GM21723 (cell line): ENCODE measurements around the gene SHISA8.
"Not testable (repeated sequence)": the region's sequence is repeated elsewhere in the genome, so short reads cannot be mapped to it uniquely, and the experiment has no call there.

Source experiments
- ATAC-seq: cut with Tn5 transposase; IDR thresholded peaks from one replicate; pipeline ENCODE4 v1.9.1; 2021; ENCODE audit warnings: mild to moderate bottlenecking, moderate library complexity; ENCODE audit not compliant: unreplicated experiment

Gene SHISA8

DNA sequence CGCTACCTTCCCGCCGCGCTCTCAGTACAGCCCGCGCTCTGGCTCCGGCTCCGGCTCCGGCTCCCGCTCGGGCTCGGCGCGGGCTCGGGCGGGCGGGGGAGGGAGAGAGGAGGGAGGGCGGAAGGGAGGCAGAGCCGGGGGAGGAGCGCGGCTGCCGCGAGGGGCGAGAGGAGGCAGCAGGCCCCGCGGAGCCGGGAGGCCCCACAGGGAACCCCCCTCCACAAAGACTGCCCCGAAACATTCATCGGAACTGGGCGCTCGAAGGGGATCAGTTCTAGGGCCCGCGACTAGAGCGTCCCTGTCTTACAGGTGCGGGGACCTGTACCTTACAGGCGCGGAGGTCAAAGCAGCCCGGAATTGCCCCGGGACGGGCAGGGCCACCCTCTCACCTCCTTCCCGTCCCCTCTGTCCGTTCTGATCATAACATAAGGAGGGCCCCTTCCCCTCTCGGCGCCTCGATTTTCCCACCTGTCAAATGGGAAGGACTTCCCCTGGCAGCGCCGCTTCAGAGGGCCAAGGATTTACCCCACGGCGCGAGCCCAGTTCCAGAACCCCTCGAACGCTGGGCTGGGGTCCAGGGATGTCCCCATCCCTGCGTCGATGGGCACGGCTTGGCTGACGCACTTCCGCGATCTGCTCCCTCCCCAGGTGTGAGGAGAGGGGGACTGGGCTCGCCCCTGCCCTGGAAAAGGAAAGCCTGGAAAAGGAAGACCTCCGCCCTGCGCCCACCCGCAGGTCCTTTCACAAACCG lies at the start of gene SHISA8:
SHISA8 (minus strand) TSS at position 40 of the 751 bp plus-strand sequence. CDS start 407 bp downstream, outside the sequence.
- ATAC-seq = no peak

DNA sequence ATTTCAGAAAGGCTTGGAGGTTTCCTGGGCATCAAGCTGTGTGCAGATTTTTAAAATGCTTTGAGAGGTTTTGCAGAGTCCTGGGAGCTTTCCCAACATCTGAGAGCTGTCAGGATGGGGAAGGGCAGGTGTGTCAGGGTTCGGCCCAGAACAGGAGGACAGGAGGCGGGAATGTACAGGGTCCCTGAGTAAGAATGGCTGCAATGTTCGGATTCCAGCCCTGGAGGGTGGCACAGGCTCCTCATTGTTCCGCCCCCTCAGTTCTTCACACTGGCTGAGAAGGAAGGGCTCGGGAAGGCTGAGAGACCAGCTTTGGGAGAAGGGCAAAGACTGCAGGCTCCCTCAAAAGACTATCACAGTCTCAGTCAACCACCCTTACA lies 49.2 kb upstream of the SHISA8 start:
- no peak for ATAC-seq

DNA sequence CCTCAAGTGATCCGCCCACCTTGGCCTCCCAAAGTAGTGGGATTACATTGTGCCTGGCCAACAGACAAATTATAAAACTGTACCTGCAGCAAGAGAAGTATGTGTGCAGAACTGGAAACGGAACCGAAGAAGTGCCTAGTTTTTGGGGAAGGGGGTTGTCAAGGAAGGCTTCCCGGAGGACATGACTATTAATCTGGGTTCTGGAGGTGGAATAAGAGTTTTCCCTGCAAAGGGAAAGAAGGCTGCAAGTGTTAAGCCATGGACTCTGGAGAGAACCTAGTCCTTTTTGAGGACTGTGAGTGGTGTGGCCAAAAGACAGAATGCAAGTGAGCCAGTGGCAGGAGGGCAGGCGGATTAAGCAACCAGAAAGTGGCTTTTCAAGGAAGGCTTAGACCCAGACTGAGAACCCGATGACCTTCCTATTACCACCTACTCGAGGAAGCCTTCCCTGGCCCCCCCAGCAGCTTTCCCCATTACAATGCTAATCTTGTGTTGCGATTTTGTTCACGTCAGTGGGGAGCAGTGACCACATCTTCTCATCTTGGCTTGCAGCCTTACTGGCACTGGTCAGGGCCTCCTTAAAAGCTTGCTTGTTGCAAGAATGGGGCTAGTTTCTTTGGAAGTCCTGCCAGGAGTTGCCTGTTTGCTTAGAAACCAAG lies 48.7 kb upstream of the SHISA8 start:
- no peak for ATAC-seq

DNA sequence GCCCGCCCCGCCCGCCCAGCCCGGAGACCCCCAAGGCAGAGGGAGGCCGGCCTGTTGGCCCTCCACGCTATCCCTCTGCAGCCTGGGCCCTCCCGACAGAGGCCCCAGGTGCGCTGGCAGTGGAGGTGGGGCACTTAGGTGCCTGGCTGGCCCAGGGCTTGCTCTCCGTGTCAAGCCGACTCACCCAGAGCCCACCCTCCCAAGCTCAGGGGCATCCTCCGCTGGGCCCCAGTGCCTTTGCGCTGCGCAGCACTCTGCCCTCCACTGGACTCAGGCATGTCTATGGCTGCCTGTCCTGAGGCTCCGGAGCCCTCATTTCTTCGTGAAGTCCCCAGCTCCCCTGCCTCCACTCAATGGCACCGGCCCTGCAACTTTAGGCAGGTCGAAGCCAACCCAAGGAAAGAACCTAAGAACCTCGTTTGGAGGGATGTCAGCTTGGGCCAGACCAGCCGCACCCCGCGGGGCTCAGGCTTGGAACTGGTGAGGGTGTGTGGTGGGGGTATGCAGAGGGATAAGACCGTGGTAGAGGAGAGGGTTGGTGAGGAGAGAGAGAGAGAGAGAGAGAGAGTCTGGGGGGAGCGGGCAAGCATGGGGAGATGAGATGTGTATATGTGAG lies 43.2 kb upstream of the SHISA8 start:
- ATAC-seq = no peak

DNA sequence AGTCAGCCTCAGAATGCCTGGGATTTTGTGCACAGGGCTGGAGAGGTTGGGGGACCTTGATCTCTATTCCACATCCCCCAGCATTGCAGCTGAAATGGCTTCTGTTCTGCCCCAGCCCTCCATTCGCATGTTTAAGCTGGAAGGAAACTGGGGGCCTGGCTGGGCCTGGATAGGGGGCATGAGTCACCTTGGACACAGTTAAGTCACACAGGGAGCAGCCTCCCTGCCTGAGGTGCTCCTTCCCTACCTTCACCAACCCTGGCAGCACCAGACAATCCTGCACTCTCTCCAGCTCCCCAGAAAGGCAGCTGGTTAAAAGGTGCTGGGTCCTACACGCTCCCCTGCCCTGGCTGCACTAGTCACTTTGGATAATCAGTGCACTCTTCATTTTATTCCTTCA lies 37.8 kb upstream of the SHISA8 start:
- no peak for ATAC-seq

DNA sequence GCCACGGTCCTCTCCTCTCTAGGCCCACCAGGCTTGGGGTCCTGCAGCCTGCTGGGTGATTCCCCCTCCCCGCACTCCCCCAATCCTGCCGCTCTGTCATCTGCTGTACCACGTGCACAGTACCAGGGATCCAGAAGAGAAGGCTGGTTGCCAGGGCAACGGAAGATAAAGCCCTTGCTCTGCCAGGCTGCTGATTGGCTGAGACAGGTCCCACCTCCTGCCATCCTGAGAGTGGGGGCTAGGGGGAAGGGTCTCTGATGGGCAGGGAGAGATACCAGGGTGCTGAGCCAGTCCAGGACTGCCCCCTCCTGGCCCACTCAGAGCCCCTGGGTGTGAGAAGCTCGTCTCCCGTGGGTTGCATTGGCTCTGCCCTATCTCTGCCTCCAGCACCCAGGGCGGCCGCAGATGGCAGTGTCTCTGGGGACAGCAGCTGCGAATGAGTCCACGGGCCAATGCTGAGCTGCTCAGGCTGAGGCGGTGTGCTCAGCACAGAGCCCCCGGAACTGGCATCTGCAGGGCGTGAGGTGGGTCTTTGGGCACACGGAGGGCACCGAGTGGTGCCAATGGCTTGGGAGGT lies 37.1 kb upstream of the SHISA8 start, which contains the start of gene SMIM45:
SMIM45 (plus strand) TSS at position 253 of the 577 bp plus-strand sequence.
- no peak for ATAC-seq

DNA sequence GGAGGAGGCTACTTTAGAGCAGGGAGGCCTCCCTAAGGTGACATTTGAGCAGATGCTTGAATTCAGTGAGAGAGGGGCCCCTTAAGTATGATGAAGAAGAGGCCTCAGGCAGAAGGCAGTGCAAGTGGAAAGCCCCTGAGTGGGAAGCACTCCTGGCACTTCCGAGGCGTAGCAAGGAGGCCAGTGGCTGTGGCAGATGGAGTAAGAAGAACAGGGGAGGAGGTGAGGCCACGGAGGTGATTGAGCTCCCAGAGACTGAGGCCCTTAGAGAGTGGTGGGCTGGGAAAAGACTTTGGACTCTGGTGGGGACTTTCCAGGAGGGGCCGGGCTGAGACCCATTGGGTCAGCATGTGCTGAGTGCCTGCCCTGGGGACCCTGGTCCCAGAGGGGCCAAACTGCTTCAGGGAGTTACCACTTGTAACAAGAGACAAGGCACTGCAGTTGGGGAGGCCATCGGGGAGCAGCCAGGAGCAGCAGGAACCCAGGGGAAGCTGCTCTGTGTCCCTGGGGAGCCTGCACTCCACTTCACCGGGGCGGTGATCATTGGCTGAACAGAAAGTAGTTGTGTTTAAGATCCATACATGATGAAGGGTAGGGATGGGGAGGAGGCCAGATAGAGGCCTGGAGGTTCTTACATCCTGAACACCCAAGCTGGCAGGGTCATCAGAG lies 34.6 kb upstream of the SHISA8 start:
- no peak for ATAC-seq

DNA sequence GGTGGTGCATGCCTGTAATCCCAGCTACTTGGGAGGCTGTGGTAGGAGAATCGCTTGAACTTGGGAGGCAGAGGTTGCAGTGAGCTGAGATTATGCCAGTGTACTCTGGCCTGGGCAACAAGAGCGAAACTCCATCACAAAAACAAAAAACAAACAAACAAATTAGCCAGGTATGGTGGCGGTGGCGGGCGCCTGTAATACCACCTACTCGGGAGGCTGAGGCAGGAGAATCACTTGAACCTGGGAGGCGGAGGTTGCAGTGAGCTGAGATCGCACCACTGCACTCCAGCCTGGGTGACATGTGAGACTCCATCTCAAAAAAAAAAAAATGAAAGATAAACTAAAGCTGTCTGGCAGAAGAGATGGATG lies 34.0 kb upstream of the SHISA8 start:
- not testable (repeated sequence) for ATAC-seq

DNA sequence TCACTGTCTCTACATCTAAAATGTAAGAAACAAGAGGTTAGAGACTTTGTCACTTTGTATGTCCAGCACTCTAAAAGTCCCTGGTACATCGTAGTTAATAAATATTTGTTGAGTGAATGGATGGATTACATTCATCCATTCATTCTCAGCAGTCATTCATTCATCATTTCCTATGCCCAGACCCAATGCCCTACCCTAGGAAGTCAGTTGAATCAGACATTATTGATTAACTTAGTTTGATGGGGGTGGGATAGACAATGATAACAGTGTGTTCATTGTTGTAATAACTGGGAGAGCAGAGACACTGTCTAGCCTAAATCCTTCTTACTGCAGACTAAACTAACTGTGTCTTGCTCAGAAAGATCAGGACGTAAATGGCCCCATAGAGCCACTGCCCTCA lies 33.3 kb upstream of the SHISA8 start:
- ATAC-seq = no peak

DNA sequence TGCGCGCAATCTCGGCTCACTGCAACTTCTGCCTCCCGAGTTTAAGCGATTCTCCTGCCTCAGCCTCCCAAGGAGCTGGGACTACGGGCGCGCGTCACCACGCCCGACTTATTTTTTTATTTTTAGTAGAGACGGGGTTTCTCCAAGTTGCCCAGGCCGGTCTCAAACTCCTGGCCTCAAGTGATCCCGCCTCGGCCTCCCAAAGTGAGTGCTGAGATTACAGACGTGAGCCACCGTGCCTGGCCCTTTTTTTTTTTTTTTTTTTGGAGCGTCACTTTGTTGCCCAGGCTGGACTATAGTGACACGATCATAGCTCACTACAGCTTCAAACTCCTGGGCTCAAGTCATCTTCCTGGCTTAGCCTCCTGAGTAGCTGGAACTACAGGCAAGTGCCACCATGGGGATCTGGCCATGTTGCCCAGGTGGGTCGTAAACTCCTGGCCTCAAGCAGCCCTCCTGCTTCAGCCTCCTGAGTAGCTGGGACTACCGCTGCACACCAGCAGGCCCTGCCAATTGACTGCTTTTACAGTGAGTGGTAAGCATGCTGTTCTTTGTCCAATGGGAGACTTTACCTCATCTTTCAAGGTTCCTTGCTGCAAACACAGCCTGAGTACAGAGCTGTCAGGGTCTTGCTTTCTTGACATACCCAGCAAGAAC lies 32.7 kb upstream of the SHISA8 start:
- no peak for ATAC-seq

DNA sequence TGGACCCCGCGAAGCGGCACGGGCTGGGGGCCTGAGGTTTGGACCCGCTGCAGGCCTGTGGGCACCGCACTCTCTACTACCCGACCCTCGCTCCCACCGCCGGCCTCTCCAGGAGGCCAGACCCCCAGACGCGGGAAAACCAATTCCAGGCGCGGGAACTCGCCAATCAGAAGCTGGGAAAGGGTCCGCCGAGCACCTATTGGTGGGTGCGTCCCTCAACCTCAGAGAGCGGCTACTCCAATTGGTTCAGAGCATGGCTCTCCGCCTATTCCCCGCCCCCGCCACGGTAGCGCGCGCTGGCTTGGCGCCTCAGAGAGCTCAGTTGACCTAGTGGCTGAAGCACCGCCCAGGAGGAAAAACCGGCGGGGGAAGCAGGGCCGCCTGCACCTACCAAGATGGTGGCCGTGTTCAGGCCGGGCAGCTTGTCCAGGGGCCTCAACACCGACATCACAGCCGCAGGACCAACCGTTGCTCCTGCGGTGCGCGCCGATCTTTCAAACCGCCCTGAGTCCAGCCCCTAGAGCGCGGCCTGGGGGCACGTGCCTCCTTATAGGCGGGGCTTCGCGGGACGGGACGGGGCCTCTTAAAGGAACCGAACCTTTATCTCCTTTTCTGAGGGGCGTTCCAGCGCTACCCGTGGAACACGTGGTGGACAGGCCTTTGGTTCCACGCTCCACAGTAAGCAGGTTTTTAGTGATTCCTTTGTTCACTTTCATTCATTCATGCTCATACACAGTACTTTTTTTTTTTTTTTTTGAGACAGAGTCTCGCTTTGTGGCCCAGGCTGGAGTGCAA lies 32.0 kb upstream of the SHISA8 start, which contains the start of gene CENPM:
CENPM (minus strand) TSS at position 524 of the 795 bp plus-strand sequence; CDS start at position 448, 76 bp downstream.
- peak; percentile 77 for ATAC-seq

DNA sequence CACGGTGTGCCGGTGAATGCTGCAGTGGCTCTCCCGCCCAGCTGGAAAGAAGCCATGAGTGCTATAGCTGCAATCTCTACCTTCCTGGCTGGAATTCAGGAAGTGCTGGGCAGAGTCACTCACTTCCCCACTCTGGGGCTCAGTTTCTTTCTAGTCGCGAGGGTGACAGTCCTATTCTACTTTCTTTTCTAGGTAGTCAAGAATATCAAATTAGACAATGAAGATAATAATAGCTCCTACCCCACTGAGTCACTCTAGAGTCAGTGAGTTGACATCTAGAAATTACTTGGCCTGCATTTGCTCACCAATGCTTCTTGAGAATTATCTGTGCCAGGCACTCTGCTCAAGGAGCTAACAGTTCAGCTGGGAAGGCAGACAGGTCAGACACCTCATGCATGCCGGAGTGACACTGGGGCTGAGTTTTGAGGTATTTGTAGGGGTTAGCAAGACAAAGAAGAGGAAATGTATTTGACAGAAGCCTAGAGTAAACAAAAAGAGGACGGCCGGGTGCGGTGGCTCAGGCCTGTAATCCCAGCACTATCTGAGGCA lies 28.9 kb upstream of the SHISA8 start:
- ATAC-seq = no peak

DNA sequence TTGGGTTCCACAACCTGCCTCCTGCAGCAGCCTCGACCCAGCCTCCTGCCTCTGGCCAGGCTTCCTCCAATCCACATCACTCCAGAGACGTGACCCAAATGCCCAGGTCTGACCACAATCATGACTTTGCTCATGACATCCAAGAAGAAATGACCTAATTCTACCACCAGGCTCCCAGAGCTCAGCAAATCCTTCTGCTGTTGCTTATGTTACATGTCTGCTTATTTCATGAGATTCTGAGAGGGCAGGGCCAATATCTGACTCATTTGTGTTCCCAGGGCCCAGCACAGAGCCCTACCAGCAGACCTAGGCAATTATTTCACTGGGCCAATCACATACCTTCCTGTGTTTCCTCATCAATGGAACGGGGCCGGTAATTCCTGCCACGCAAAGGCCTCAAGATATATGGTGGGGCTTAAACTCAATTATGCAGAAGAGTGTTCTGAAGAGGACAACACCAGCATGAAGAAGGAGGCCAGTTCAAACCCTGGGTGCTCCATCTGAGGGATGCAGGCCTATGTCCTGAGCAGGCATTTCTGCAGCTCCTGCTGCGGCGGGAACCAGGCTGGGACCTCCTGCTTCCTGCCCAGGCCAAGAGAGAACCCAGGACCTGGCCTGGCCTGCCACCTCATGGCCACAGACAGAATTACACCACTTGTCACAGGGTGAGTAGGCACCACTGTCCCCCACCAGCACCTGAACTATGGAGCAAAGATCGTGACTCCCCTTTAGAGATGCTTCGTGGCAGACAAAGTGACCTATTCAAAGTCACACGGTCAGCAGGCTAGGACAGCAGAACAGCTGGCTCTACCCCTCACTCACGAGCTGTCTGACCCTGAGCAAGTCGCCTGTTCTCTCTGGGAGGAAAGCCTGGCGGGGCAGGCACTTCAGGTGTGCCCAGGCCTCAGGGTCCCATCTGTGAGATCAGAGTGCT lies 26.2 kb upstream of the SHISA8 start:
- peak; percentile 35 for ATAC-seq

DNA sequence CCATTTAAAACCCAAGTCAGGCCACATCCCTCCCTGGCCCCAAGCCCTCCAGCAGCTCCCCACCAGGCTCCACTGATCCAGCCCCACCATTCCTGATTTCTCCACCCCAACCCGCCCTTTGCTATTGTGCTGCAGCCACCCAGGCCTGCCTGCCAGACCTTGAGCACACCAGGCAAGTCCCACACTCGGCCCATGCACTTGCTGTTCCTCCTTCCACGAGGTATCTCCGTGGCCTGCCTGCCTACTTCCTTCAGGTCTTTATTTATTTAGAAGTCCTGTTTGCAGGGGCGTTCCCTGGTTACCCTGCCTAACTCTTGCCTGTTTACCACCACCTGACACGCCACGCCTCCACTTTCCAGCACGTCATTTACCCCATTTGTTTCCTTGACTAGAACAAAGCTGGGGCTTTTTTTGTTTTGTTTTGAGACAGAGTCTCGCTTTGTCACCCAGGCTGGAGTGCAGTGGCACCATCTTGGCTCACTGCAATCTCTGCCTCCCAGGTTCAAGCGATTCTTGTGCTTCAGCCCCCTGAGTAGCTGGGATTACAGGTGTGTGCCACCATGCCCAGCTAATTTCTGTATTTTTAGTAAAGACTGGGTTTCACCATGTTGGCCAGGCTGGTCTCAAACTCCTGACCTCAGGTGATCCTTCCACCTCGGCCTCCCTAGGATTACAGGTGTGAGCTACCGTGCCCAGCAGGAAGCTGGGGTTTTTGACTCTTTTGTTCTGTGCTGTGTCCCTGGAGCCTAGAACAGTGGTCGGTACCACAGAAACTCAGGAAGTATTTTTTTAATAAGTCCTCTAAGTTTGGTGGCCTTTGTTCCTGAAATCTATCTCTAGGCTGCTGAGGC lies 25.3 kb upstream of the SHISA8 start:
- peak; percentile 49 for ATAC-seq

DNA sequence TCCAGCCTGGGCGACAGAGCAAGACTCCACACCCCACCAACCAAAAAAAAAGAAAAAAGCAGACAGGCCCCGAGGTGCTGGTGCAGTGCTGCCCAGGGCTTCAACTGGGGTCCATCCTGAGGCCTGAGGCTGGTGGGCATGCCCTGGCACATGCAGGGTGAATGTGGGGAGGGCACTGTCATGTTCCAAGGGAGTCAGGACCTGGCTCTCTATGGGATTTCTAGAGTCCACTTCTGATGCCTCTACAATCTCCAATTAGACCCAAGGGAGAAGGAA lies 22.0 kb upstream of the SHISA8 start:
- no peak for ATAC-seq

DNA sequence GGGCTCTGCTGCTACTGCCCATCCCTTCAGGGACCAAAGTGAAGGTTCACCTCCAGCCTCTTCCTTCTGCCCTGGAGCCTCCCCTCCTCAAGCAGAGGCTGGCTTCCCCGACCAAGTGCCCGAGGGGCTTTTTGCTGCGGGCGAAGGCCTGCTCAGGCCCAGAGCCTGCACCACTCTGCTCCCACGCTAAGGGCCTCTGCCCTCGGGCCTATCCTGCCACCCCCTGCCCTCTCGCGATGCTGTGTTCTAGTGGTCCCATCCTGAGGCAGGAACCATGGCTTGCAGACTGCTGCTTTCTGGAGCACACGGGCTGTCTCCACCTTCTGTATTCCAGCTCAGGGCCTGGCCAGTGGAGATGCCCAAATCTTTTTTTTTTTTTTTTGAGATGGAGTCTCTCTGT lies 20.6 kb upstream of the SHISA8 start:
- ATAC-seq = no peak

DNA sequence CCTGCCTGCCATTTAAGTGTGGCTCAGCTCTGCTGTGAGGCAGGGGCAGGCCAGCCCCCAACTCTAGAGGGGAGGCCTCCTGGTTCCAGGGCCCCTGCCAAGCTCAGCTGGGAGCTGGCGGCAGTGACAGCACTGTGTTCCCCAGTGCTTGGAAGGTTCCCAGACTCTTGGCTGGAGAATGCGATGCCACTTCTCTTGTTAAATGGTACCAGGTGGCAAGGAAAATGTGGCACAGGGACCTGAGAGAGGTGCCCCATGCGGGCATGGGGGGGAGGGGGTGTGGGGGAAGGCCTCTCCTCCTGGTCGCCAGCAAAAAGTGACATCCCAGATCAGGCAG lies 20.1 kb upstream of the SHISA8 start:
- ATAC-seq = no peak
